ENCODE data around the gene EMCN. TPM values are rescaled to one million over a fixed set of nuclear protein-coding genes. Genes with fewer than 3 reads are reported as not detected.

The EMCN gene
- total and polyA plus RNA-seq, 2 donors (not counting 1 experiment from before 2014, with no cell fraction given): not detected

DNA sequence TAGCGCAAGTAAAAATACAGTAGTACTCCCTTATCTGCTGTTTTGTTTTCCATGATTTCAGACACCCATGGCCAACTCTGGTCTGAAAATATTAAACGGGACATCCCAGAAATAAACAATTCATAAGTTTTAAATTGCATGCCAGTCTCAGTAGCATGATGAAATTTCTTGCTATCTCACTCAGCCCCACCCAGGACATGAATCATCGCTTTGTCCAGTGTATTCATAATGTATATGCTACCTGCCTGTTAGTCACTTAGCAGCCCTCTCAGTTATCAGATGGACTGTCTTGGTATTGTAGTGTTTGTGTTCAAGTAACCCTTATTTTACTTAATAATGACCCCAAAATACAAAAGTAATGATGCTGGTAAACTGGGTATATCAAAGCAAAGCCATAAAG, 169.3 kb downstream of the EMCN start:
- Mint-ChIP-seq H3K4me1 (no peaks in the 10 kb centered on the region), H3K27ac (no peak overlapping the region), H3K4me3 (no peak overlapping the region), H3K9me3 (ENCODE audit: insufficient read depth) (peaks cover 1% of the 10 kb centered on the region), H3K27me3 (peaks cover 5% of the 10 kb centered on the region)
- no CpG with 5 or more reads among the region's 3 CpGs for WGBS (ENCODE audit: insufficient coverage)
- H4K20me1 ChIP-seq (ENCODE audit: control insufficient read depth, insufficient read depth, low read length, poor library complexity, severe bottlenecking): no peaks in the 10 kb centered on the region
- H3K4me3 ChIP-seq (ENCODE audit: control extremely low read depth in 1 of 5, extremely low read depth in 1 of 5, insufficient read depth in 1 of 5, low read depth in 2 of 5, low read length in 4 of 5): no peak overlapping the region
- intact Hi-C loops (cut with micrococcal nuclease): no loop called here
- H3K36me3 ChIP-seq (replicated peaks in 1 of 2; ENCODE audit: control extremely low read depth in 1 of 2, control insufficient read depth in 1 of 2, extremely low read depth in 1 of 2, insufficient read depth in 2 of 2, low read length in 1 of 2): no peaks in the 10 kb centered on the region
- H3K9ac ChIP-seq (ENCODE audit: low read length): no peak overlapping the region
- no peak overlapping the region for H2AFZ ChIP-seq (ENCODE audit: insufficient read depth, low read depth, low read length, poor library complexity, severe bottlenecking)
- DNase-seq (no peak), ATAC-seq (ENCODE audit: low read depth) (no peak)
- H3K9me3 ChIP-seq (ENCODE audit: control extremely low read depth in 1 of 3, control insufficient read depth in 2 of 3, insufficient read depth in 1 of 3, low read length in 2 of 3): peaks cover 0 to 1% (median 0%) of the 10 kb centered on the region in 3 donors
- H3K79me2 ChIP-seq (ENCODE audit: control insufficient read depth, insufficient read depth, low read length): no peaks in the 10 kb centered on the region
- POLR2A ChIA-PET: no interaction called here
- TF ChIP-seq, protein P1, sequence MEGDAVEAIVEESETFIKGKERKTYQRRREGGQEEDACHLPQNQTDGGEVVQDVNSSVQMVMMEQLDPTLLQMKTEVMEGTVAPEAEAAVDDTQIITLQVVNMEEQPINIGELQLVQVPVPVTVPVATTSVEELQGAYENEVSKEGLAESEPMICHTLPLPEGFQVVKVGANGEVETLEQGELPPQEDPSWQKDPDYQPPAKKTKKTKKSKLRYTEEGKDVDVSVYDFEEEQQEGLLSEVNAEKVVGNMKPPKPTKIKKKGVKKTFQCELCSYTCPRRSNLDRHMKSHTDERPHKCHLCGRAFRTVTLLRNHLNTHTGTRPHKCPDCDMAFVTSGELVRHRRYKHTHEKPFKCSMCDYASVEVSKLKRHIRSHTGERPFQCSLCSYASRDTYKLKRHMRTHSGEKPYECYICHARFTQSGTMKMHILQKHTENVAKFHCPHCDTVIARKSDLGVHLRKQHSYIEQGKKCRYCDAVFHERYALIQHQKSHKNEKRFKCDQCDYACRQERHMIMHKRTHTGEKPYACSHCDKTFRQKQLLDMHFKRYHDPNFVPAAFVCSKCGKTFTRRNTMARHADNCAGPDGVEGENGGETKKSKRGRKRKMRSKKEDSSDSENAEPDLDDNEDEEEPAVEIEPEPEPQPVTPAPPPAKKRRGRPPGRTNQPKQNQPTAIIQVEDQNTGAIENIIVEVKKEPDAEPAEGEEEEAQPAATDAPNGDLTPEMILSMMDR (IDR thresholded peaks at IDR 0.05): no peak
- TF ChIP-seq EZH2 (IDR thresholded peaks at IDR 0.05; ENCODE audit: borderline replicate concordance, insufficient read depth, low read depth, low read length, poor library complexity, severe bottlenecking): no peak
- no peaks in the 10 kb centered on the region for H3K27me3 ChIP-seq (replicated peaks in 1 of 4; ENCODE audit: control extremely low read depth in 1 of 4, control insufficient read depth in 3 of 4, insufficient read depth in 4 of 4, low read length in 3 of 4)
- no peak overlapping the region for H3K4me2 ChIP-seq (replicated peaks; ENCODE audit: low read depth, low read length, poor library complexity, severe bottlenecking)
- H3K4me1 ChIP-seq (ENCODE audit: control insufficient read depth in 2 of 2, insufficient read depth in 2 of 2, low read length in 2 of 2): no peaks in the 10 kb centered on the region
- H3K27ac ChIP-seq (ENCODE audit: low read length in 2 of 2): no peak overlapping the region
- CTCF ChIA-PET: no interaction called here

DNA sequence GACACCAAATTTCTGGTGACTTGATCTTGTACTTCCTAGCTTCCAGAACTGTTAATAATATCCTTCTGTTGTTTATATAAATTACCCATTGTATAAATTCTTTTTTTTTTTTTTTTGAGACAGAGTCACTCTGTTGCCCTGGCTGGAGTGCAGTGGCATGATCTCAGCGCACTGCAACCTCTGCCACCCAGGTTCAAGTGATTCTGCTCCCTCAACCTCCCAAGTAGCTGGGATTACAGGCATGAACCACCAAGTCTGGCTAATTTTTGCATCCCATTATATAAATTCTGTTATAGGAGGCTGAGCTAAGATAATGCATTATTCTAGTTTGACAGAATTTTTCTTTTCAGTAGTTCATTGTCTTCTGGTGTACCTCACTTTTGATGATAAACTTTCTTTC, 170.6 kb downstream of the EMCN start:
- ChIA-PET CTCF (no interaction called here), POLR2A (no interaction called here)
- H3K4me3 Mint-ChIP-seq: no peak overlapping the region
- no peak overlapping the region for H2AFZ ChIP-seq (ENCODE audit: insufficient read depth, low read depth, low read length, poor library complexity, severe bottlenecking)
- no peaks in the 10 kb centered on the region for H3K36me3 ChIP-seq (replicated peaks in 1 of 2; ENCODE audit: control extremely low read depth in 1 of 2, control insufficient read depth in 1 of 2, extremely low read depth in 1 of 2, insufficient read depth in 2 of 2, low read length in 1 of 2)
- peaks cover 5% of the 10 kb centered on the region for H3K27me3 Mint-ChIP-seq
- no peak overlapping the region for H3K4me3 ChIP-seq (ENCODE audit: control extremely low read depth in 1 of 5, extremely low read depth in 1 of 5, insufficient read depth in 1 of 5, low read depth in 2 of 5, low read length in 4 of 5)
- H3K27ac ChIP-seq (ENCODE audit: low read length in 2 of 2): no peak overlapping the region
- H4K20me1 ChIP-seq (ENCODE audit: control insufficient read depth, insufficient read depth, low read length, poor library complexity, severe bottlenecking): no peaks in the 10 kb centered on the region
- no peaks in the 10 kb centered on the region for H3K27me3 ChIP-seq (replicated peaks in 1 of 4; ENCODE audit: control extremely low read depth in 1 of 4, control insufficient read depth in 3 of 4, insufficient read depth in 4 of 4, low read length in 3 of 4)
- intact Hi-C loops (cut with micrococcal nuclease): no loop called here
- H3K79me2 ChIP-seq (ENCODE audit: control insufficient read depth, insufficient read depth, low read length): no peaks in the 10 kb centered on the region
- no CpG with 5 or more reads among the region's 1 CpG for WGBS (ENCODE audit: insufficient coverage)
- peaks cover 1% of the 10 kb centered on the region for H3K9me3 Mint-ChIP-seq (ENCODE audit: insufficient read depth)
- no peak for DNase-seq
- TF ChIP-seq EZH2 (IDR thresholded peaks at IDR 0.05; ENCODE audit: borderline replicate concordance, insufficient read depth, low read depth, low read length, poor library complexity, severe bottlenecking): no peak
- TF ChIP-seq, protein P1 (IDR thresholded peaks at IDR 0.05): no peak
- peaks cover 0 to 1% (median 0%) of the 10 kb centered on the region in 3 donors for H3K9me3 ChIP-seq (ENCODE audit: control extremely low read depth in 1 of 3, control insufficient read depth in 2 of 3, insufficient read depth in 1 of 3, low read length in 2 of 3)
- no peak overlapping the region for H3K4me2 ChIP-seq (replicated peaks; ENCODE audit: low read depth, low read length, poor library complexity, severe bottlenecking)
- no peaks in the 10 kb centered on the region for H3K4me1 Mint-ChIP-seq
- H3K27ac Mint-ChIP-seq: no peak overlapping the region
- H3K4me1 ChIP-seq (ENCODE audit: control insufficient read depth in 2 of 2, insufficient read depth in 2 of 2, low read length in 2 of 2): no peaks in the 10 kb centered on the region
- no peak for ATAC-seq (ENCODE audit: low read depth)
- no peak overlapping the region for H3K9ac ChIP-seq (ENCODE audit: low read length)
